GM19455 (cell line): ENCODE results near the gene HOXA2.

Experiments used
- ATAC-seq: cut with Tn5 transposase; IDR thresholded peaks from one replicate; pipeline ENCODE4 v1.9.1; 2021; ENCODE audit not compliant: unreplicated experiment

The HOXA2 gene

DNA sequence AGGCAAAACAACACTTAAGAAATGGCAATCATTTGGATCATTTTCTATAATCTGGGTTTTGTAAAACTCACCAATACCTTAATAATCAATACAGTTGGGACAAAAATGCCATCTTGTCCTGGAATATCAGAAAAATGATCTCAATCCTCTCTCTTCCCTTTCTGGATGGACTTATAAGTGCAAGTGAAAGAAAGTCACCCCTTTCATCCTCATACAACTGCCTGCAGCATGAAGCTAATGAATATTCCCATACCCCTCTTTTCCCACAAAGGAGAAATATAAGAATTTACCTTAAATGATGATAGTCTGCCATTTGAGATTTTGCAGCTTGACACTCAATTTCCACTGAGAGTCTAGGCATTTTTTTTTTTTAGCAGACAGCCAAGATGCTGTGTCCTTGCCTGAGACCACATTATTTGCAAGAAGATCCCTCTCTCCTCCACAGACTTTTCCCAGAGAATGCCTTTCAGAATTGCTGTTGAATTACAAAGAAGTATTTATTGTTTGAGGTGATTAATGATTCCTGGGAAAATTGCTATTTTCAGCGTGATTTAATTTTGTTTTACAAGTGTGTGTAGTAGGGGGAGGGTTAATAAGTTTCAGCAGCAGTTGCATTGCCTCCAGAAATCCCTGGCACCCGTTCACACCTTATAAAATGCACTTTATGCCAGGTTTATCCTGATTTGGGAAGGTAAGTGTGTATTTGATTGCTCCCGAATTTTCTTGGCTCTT lies 24.3 kb upstream of the HOXA2 start:
- no peak for ATAC-seq

DNA sequence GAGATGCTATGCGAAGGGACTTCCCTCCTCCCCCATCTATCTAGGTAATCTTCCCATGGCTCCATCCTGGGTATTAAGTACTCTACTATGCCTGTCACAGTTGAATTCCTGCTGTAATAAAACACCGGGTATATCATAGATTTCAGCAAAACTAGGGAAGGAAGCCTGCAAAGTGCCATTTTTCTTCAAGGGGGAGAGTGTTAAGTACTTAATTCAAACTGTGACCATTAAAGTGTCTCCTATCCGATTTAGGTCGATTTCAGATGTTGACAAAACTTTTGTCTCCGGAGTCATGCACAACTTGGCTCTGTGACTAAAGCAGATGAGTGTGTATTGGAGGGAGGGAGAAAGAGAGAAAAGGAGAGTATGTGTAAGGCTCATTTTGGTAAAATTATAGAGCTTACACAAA lies 23.5 kb upstream of the HOXA2 start:
- no peak for ATAC-seq

DNA sequence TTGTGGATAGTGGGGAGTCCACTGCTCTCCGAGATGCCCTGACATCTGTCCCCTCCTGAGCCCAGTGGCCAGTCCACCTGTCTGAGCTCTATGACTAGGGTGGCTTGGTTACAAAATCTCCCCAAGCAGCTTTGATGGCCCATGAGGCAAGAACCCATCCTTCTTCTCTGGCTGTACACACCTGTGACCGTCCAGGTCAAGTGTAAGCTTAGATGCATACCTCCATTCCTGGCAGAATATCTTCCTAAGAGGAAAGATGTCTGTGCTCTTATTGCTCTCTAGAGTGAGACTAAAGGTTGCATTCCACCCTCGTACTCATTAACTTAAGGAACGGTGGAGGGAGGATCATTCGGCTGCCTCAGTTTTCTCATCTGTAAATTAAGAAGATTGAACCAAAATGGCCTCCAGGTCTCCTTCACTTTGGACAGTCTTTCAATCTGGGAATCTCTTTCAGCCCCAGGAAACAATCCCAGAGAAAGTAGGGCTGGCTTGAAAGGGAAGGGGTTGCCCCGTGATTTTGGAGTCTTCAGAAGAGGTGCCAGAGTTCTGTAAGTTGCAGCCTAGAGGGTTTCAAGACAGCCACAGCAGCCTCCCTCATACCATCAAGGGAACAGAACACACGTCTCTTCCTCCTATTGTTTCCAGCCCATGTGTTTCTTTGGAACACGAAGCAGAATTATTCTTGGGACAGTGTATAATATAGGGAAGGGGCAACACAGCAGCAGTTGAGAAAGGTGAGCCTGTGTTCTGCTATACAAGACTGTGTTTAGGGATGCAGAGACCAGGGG lies 22.6 kb upstream of the HOXA2 start:
- no peak for ATAC-seq

DNA sequence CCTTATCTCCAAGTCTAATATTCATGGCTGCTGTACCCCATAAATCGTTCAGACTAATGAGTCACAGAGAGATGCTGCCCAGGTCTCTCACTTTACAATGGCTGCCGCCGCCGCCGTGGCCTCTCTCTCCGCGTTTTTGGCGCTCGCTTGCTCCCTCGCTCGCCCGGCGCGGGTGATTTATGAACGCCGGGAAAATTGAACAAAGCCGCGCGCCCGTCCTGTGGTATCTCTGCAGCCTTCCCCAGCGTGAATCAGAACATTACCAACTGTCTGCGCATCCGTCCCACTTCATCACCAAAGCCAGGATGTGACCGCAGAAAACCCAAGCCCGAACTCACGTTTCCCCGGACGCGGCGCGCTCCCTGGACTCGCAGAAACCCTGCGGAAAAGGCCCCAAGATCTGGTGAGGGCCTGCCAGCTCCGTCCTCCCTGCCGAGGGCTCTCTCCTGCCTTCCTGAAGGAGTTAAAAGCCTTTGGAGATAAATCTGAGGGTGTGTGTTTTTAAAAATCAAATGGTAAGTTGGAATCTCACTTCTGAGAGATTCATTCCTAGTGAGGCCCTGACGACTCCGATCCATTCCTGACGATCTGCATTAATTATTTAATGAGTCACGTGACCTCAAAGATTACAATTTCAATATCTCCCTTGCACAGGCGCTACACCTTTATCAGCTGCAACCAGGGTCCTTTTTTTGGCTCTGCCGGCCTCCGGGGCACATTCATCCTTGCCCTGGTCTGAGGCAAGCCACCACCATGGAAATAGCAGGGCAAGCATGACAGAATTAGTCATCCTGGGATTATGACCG lies 21.8 kb upstream of the HOXA2 start:
- ATAC-seq = no peak

DNA sequence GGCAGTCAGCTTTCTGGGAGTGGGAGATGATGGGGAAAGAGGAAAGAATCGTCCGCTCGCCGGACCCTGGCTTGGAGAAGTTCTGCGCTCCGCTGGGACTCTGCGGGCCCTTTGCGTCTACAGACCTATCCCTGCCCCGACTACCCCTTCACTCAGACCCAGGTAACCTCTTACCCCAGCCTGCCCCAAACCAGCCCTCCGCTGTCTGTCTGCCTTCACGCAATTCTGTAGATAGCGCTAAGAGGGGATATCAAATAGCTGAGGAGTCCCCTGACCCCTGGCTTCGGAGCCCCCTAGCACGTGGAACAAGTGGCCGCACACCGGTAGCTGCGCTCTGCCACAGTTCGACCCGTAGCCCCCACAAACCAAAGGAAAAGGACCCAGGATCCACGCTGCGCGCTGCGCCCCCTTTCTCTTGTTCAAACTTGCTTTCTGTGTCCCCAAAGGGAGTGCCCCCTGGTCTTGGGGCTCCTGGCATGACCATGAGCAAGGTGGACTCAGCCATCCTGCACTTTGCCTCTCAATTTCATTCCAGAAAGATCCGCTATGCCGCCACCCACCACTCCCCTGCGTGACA lies 21.1 kb upstream of the HOXA2 start:
- no peak for ATAC-seq

DNA sequence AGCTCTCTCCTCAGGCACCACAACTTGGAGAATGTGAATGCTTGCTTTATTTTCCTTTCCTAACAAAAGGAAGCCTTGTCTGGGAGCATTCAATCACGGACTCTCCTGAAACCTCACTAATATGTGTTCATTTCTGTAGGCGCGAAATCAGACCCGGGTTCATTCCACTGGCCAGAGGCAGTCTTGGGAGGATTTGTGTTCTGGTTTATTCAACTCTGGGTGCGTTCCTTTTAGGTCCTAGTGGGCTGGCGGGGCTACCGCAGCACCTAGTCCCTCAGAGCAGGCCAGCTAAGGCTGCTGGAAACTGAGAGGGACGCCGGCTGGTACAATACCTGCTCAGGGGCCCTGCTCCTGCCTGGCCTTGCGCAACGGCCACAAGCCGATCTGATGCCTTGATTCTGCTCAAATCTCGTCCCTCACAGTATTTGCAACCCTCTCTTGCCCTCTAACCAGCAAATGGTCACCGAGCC lies 20.6 kb upstream of the HOXA2 start:
- no peak for ATAC-seq

DNA sequence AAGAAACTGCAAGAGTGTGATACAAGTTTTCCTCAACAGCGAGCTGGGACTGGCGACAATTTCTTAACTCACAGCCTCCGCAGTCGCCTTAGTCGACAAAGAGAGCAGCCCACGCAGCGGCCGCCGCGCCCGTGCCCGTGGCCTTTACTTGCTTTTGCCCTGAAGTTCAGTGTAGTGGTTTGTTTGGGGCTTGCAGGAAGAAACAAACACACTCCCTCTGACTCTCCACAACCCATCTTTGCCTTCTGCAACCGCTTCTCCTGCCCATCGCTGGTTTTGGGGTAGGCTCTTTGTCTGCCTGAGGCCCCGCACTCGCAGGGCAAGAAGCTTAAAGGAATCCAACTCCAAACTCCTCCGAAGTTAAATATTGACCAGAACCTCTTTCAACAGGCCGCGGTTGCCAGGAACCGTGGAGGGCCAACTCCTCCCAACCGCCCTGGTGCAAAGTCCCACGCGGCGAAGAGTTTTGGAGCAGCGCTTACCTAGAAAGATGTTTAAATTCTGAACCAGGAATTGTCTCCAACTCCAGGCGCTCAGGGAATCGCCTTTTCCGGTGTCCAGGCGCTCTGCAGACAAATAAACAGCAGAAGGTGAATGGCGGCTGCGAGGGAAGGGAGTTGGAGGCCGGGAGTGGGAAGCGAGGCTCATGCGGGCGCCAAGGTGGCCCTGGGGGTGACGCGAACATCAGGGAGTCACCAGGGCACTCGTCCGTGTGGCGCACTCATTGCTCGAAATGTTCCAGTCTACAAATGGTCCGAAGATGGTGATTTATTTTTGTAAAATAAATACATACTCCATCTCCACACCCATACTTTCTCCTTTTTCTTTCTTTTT lies 19.8 kb upstream of the HOXA2 start:
- ATAC-seq = no peak

DNA sequence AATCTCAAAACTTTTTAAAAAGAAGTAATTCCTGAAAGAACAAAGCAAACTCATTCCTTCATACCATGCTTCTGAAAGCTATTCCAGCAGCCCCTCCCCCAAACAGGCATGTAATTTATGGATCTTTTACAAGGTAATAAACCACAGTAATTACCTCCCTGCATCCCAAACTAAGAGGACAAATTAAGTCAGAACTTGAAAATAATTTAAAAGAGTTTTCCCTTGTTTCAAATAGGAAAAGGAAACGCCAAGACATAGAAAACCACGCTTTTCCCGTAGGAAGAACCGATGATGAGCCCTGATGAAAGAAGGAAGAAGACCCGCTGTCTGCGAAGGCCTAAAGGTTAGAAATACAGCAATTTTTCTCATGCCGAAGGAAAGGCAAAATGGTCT lies 19.2 kb upstream of the HOXA2 start:
- no peak for ATAC-seq

DNA sequence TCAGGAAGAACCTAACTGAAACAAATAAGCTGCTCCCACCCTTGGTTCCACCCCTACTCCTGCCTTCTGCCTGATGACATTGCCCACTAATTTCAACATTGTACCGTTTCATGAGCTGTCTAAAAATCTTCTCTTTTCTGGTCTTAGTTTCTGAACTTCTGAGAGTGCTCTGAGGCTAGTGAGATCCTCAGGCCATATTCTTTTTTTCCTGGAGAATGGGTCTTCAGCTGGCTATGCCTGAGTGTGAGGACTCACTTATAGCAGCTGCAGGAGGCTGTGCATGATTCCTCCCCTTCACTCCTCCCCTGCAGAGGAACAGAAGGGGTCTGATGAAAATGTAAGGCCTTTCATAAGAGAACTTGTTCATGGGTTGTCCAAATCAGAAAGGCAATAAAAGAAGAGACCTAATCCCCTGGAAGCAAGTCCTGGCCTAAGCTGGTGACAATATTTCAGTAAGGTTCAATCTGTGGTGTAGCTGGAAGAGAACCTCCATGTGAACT lies 17.0 kb upstream of the HOXA2 start:
- no peak for ATAC-seq

DNA sequence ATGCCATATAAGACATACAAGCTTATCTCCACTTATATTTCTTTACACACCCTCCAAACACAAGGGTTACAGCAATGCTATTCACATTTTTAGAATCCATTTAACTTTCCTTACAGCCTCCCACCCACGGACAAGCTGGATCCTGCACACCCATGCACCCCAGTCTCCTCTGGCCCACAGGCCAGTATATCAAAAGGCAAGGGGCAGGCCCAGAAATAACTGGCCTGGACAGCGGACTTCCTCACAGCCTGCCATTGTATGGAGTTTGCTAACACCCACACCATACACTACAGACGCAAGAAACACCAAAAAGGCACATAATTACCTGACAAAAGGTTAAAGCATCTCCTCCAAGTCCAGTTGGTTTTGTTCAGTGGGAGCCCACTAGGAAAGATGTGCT lies 16.1 kb upstream of the HOXA2 start:
- ATAC-seq = no peak

DNA sequence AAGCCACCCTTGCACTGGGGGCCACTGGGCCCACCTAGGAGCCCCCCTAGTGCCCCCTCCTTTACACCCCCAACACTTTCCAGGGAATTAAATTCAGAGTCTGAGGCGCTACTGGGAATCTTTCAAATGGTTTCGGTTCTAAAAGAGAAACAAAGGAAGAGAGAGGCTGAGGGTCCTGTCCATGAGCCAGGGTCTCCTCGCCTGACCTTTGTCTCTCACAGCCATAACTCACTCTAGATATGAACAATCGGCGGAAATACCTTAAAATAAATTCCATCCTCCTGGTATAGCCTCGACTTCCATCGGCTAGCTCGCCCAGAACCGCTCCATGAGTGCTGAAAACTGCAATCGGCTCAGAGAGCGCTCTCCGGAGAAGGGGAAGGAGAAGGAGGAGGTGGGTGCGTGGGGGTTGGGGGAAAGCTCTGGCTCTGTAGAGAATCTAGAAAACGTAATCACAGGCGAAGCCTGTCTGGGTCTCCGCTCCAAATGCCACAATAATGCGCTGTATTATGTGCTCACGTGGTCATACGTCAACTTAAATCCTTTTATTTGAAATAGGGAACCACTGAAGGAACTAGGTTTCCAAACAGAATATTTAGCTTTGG lies 15.5 kb upstream of the HOXA2 start:
- no peak for ATAC-seq

DNA sequence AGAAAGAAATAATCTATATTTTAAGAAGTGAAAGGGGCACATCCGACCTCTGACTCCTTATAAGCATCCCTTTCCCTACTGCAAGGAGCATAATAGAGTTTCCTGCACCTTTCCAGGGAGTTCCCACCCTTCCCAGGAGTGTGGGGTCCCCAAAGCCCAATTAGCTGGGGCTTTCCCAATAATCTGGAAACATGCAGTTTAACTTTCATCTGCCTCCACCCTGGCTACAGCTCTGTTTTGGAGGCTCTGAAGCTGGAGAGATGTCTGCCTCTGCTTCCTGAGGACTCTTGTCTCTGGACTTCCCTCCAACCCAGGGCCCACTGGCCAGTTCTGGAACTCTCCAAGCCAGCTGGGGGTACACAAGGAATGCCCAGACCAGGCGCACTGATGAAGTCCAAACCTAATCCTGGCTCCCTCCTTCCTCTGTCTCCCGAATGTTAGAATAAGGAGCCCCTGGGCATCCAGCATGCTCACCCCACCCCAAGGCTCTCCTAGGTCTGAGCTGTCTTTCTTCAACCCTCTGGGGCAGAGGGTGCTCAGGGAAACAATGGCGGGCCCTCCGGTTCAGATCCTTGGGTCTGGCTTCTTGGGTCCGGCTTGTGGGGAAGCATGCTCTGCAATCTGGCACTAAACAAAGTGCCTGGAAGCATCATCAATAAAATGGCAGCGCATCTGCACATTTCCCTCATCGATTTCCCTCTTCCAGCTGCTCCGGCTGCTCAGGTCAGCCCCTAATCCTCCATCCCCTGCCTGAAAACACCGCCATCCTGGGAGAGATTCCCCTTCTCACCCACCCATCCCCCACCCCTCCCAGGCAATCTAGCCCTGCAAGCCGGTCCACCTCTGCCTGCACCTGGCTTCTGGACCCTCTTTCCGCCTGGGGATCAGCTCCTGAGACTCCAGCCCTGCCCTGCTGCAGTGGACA lies 14.7 kb upstream of the HOXA2 start:
- ATAC-seq = no peak

DNA sequence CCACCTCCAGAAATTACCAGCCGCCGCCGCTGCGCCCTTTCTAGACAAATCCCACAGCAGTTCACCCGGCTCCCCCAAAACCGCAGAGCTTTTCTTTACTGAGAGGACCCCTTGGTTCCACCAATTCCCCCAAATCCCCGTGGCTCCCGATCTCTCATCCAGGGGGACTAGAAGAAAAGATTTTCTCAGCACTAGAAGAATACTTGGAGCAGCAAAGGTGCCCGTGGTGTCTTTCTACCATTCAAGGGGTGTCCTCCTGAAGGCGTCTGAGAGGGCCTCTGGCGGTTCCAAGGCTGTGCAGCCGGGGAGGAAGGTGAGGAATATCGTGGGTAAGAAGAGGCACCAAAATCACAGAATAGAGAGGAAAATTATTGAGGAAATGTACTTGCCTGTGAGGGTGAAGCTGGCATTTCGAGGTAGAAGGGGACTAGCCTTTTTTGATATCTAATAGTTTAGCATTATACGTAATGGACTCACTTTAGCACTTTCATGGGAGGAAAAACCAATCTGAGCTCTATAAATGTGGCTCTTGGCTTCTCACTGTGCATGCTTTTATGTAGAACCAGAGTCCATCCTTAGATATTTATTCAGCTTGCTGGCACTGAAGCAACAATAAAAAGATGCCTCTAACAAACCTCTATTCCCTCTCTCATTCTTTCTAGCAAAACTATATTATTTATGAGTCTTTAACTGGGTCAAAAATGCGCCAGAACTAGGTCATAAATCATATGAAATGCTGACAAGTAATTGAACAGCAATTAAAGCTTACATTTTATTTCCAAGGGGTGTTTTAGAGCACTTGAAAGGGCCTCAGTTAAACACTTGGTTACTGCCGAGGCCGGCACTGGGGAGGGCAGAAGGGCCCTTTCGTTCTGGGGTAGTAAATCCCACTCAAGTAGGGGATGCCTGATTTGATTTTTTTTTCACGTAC lies 13.8 kb upstream of the HOXA2 start:
- ATAC-seq = no peak

DNA sequence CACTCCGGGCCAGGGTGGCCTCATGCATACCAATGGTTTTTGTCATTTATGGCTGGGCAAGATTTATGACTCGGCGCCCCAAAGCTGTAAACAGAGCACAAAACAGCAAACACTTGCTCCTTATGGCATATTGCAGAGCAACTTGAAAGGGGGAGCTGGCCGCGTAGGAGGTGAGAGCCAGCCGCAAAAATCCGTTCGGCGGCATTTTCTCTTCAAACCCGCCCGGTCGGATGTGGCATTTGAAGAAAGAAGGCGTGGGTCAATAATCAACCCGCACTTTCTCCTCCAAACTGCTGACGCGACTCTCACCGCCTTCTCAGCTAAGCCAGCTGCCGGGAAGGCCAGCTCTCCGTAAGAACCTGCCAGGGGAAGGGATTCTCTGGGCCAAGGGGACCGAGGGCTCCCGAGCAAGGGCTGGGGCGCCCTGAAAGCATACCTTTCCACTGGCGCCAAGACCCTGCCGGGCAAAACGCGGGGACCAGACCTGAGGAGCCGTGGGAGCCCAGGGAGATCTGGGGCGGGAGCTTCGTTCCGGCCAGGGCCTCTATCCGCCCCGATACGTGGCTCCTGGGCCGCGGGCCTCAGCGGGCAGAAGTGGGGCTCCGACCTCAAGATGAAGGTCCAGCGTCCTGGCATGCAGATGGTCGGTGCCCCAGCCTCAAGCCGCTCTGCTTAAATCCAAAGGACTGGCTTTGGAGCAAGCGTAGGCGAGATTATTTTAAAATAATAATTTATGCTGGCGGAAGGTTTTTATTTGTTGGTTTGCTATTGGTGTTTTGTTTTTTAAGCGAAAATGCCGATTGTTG lies 12.9 kb upstream of the HOXA2 start:
- ATAC-seq = no peak

DNA sequence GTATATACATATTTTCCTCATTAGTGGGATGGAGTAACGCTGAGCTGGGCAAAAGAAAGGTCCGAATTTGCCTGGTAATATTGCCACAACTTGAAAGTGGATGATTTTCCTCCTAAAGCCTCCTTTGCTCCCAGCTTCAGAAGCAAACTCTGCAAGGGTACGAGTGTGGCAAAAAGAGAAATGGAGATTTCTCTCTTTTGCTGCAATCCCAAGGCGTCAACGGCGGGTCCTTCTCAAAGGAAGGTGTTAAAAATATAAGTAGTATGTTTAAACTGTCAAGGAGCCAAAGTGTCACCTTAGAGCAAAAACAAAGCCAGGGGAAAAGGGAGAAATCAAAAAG lies 12.4 kb upstream of the HOXA2 start:
- no peak for ATAC-seq

DNA sequence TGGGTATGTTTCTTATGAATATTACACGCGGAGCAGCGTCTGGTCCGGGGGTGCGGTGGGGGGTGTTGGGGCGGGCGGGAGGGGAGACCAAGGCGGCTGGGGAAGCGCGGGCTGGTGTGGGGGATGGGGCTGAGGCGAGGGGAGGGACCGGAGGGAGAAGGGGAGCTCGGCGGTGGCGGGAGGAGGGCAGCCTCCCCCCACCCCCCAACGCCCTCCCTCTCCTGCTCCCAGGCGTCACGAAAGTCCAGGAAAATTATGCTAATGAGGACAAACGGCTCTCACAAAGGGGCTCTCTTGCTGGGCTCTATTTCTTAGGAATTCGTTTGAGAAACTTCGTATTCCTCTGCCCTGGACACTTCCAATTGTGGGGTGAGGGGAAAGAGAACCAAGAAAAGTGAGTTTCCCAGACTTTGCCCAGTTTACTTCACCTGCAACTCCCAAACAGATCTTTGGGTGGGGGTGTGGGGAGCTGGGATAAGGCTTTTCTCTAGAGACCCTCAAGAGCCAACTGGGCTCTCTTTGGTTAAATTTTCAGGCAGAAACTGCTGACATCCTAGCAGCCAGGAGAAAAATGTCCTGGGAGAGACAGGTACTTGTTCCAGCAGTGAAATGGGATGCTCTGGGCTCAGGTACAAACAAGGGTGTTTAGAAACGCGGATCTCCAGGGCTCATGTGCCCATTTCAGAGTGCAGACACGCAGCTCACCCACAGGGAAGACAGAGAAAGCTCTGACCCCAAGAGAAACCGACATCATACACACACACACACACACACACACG lies 11.7 kb upstream of the HOXA2 start:
- ATAC-seq = no peak
